ENCODE data around the gene CHI3L2.

DNA sequence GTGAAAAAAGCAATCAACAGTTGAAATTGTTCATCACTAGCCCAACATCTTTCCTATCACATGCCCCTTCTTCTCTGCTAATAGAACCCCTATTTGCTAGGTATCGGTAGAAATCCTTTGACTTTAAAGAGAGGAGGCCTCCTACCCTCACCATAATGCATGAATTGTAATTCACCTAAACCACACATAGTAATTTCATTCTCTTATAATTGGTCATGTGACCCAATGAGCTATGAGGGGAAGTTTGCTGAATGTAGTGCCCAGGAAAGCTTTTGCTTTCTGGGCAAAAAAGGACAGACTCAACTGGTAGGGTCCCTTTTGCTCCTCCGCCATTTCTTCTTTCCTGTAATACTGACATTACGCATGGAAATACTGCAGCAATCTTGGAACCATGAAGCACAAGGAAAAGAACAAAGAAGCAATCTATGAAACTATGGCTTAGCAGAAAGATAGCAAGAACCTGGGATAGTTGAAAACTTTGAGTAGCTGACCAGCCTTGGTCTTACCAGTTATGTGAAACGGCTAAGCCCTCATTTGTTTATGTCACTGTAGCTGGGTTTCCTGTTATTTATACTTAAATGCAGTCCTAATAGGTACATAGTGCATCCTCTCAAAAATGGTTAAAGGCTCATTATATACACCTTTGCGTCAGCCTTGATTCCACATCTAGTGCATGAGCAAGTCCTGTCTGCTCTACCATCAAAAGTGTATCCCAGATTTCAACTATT lies 10.2 kb upstream of the CHI3L2 start:
- TF ChIP-seq EZH2phosphoT487 (IDR thresholded peaks at IDR 0.05; ENCODE audit: low read length): no peak
- TF ChIP-seq, protein P1, sequence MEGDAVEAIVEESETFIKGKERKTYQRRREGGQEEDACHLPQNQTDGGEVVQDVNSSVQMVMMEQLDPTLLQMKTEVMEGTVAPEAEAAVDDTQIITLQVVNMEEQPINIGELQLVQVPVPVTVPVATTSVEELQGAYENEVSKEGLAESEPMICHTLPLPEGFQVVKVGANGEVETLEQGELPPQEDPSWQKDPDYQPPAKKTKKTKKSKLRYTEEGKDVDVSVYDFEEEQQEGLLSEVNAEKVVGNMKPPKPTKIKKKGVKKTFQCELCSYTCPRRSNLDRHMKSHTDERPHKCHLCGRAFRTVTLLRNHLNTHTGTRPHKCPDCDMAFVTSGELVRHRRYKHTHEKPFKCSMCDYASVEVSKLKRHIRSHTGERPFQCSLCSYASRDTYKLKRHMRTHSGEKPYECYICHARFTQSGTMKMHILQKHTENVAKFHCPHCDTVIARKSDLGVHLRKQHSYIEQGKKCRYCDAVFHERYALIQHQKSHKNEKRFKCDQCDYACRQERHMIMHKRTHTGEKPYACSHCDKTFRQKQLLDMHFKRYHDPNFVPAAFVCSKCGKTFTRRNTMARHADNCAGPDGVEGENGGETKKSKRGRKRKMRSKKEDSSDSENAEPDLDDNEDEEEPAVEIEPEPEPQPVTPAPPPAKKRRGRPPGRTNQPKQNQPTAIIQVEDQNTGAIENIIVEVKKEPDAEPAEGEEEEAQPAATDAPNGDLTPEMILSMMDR (IDR thresholded peaks at IDR 0.05; ENCODE audit: low read length): no peak
